HG03159 (cell line): Measurements from ENCODE around the gene EGFL6.
"Not testable (repeated sequence)": the region's sequence is repeated elsewhere in the genome, so short reads cannot be mapped to it uniquely, and the experiment has no call there.

Experiments
- ATAC-seq: cut with Tn5 transposase; IDR thresholded peaks from one replicate; pipeline ENCODE4 v1.9.1; 2021; ENCODE audit warnings: mild to moderate bottlenecking, moderate library complexity; ENCODE audit not compliant: unreplicated experiment

EGFL6 gene

DNA sequence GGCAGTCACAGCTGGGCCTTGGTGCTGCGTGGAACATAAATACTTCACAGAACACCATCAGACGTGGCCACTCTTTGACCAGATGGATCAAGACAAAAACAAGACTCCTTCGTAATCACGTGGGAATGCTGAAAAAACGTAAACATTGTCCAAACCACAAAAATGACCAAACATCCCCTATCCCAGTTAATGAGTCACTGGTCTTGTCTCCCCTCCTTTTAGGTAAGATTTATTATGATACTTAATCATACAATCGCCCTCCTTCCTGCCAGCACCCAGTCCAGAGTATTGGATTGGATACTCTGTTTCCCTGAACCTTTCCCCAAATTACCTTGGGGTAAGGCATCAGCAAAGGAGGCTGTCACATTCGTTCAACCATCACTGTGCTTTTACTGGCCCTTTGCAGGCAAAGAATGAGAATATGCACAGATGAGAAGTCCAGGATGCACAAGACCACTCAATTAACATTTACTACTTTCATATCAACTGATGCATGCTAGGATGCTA, 82.9 kb downstream of the EGFL6 start:
- ATAC-seq, result peak; percentile 1

GRCh38 chrX:13652850-13653693, 83.7 kb downstream of the EGFL6 start, which contains the start of gene TCEANC:
TCEANC (plus strand) TSS chrX:13653141; CDS start chrX:13662509, 9,368 bp downstream.
- peak; percentile 96 for ATAC-seq

GRCh38 chrX:13654116-13654515, 84.7 kb downstream of the EGFL6 start:
- ATAC-seq, result no peak

DNA sequence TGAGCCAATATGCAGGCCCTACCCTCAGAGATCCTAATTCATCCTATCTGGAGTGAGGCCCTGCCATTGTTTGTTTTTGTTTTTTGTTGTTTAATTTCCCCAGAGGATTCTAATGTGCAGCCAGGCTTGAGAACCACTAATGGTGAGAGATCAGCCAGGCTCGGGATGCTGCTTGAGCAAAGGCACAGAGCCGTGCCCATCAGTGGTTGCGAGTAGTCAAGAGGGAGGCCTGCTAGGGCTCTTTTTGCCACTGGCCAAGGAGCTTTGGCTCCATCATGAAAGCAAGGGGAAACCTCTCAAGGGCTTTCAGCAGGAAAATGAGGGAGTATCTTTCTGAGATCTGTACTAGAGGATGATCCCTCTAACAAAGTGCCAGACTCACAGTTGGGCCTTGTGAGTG, 86.3 kb downstream of the EGFL6 start:
- ATAC-seq, result no peak

DNA sequence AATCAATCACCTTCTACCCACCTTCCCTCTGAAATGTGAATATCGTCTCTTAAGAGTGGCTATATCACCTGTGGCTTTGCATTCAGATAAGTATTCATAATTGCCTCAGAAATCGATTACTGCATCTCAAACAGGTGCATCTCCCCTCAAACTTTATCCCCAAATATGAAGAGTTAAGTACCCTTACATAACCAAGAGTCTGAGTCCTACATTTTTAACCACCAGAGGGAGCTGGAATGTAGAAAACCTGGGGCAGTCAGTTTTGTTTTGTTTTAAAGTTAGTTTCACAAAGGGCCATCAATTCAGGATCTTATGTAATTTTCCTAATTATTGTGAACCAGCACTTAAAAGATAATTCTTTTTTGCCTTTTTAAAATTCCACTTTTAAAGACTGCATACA, 89.2 kb downstream of the EGFL6 start:
- no peak for ATAC-seq

- ATAC-seq, result no peak
Observed at GRCh38 chrX:13659063-13659462, 89.7 kb downstream of the EGFL6 start.

GRCh38 chrX:13661735-13662288, 92.4 kb downstream of the EGFL6 start:
- ATAC-seq, result no peak

DNA sequence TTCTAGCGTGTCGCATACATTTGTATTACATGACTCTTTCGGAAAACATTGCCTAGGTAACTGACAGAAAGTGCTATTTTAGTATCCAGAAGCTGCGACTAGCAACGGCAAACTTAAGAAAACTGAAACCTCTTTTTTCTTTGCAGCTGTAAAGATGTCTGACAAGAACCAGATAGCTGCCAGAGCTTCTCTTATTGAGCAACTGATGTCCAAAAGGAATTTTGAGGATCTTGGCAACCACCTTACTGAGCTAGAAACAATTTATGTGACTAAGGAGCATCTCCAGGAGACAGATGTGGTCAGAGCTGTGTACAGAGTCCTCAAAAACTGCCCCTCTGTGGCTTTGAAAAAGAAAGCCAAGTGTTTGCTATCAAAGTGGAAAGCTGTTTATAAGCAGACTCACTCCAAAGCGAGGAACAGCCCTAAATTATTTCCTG, 93.0 kb downstream of the EGFL6 start:
- no peak for ATAC-seq

GRCh38 chrX:13664020-13664419, 94.6 kb downstream of the EGFL6 start:
- no peak for ATAC-seq

GRCh38 chrX:13666836-13667235, 97.4 kb downstream of the EGFL6 start:
- no peak for ATAC-seq

GRCh38 chrX:13667919-13668318, 98.5 kb downstream of the EGFL6 start:
- no peak for ATAC-seq

DNA sequence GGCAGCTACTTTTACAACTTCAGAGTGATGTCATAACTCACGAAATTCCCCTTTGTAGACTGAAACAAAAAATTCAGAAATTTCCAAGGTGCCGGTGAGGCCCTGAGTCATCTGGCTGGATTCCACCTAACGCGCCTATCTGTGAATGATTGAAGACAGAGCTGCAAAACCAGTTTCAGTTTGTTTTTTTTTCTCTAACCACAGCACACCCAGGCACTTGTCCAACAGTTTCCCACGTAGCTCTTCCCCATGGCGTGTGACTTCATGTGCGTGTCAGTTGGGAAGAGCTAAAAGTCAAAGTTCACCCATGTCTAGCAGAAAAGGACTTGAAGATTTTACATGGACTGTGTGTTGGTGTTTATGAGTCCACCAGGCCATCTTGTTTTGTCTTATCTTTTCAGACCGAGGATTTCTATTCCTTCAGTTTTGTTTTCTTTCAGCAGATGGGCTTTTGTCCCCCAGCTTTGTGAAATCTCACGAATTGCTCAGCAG, 99.9 kb downstream of the EGFL6 start:
- peak; percentile 83 for ATAC-seq

DNA sequence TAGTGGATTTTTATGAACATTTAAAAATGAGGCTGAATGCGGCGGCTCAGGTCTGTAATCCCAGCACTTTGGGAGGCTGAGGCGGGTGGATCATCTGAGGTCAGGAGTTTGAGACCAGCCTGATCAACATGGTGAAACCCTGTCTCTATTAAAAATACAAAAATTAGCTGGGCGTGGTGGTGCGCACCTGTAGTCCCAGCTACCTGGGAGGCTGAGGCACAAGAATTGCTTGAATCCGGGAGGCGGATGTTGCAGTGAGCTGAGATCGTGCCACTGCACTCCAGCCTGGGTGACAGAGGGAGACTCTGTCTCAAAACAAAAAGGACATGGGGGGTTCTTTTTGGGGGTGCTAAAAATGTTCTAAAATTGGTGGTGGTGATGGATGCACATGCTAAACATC, 100.4 kb downstream of the EGFL6 start:
- not testable (repeated sequence) for ATAC-seq

DNA sequence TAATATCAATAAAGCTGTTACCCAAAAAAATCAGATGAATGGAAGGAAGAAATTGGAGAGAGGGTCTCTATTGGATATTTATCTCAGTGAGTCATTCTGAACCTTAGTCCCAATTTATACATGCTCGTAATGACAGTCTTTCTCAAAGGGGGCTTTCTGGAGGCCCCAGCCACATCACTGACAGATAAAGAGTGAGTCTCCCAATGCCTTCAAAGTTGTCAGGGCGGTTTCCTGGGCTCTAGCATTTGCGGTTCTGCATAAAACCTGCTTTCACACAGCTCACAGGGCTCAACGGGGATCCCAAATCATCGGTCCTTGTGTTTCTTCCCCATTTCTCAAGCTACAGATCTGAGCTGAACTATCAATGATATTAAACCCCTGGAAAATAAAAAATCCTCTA, 100.8 kb downstream of the EGFL6 start:
- no peak for ATAC-seq

- no peak for ATAC-seq
Observed at GRCh38 chrX:13673016-13673415, 103.6 kb downstream of the EGFL6 start.

- ATAC-seq, result no peak
Observed at GRCh38 chrX:13676885-13677284, 107.5 kb downstream of the EGFL6 start.

DNA sequence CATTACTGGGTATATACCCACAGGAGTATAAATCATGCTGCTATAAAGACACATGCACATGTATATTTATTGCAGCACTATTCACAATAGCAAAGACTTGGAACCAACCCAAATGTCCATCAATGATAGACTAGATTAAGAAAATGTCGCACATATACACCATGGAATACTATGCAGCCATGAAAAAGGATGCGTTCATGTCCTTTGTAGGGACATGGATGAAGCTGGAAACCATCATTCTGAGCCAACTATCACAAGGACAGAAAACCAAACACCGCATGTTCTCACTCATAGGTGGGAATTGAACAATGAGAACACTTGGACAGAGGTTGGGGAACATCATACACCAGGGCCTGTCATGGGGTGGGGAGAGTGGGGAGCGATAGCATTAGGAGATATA, 110.3 kb downstream of the EGFL6 start:
- ATAC-seq, result not testable (repeated sequence)

DNA sequence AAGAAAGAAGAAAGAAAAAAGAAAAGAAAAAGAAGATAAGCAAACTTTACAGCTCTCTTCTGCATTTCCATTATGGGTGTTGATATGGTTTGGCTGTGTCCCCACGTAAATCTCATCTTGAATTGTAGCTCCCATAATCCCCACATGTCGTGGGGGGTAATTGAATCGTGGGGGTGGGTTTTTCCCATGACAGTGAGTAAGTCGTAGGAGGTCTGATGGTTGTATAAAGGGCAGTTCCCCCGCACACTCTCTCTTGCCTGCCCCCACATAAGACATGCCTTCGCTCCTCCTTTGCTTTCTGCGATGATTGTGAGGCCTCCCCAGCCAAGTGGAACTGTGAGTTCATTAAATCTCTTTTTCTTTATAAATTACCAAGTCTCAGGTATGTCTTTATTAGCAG, 112.2 kb downstream of the EGFL6 start:
- ATAC-seq, result no peak
